ENCODE results near the gene HACL1. TPM values are rescaled to one million over a fixed set of nuclear protein-coding genes. Genes with fewer than 3 reads are reported as not detected.
A peak's percentile ranks its signal among the peaks of the same experiment; 100 is the strongest.

The HACL1 gene
- total RNA-seq, 1 experiment from 2014 or later = 20.5 TPM

DNA sequence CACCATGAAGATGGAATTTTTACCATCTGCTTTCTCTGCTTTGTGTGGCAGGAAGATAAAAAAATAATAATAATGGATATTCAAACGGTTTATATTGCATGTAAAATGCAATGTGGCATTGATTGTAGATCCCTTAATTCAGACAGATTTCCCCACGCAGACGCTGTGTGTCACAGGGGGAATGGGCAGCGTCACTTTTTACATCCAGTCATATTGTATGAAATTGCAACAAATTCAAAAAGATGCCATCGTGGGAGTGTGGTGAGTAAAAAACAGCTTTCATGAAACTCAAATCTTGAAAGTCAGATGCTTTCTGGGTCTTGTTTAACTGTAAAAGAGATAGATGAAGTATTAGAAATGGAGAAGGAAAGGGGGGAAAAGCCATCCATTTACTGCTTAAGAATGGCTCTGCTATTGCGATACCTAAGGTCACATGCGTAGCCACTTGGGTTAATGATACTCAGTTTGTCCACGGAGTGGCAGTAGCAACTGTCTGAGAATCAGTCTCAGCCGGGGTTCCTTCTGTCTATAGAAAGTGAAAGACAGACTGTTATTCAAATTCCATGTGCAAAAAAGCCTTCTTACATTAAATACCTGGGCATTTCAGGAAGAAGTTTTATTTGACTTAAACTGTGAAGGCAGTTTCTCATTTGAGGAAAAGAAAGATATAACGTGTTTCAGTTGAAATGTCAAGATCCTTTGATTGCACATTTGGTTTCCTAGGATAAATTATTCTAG, 28.7 kb upstream of the HACL1 start (continued):
- TF ChIP-seq CEBPB (IDR thresholded peaks at IDR 0.05; ENCODE audit: low read depth) = peak; percentile 56; the same call in 1 of the 2 replicates
- no peak for TF ChIP-seq EZH2 (IDR thresholded peaks at IDR 0.05)
- TF ChIP-seq SRF (IDR thresholded peaks at IDR 0.05; ENCODE audit: low read depth) = no peak
- TF ChIP-seq JUND (IDR thresholded peaks at IDR 0.05) = no peak
- TF ChIP-seq, protein P1, sequence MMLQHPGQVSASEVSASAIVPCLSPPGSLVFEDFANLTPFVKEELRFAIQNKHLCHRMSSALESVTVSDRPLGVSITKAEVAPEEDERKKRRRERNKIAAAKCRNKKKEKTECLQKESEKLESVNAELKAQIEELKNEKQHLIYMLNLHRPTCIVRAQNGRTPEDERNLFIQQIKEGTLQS (IDR thresholded peaks at IDR 0.05) = no peak
- no peak for TF ChIP-seq CBX3 (IDR thresholded peaks at IDR 0.05; ENCODE audit: low read depth)
- TF ChIP-seq, protein P2, sequence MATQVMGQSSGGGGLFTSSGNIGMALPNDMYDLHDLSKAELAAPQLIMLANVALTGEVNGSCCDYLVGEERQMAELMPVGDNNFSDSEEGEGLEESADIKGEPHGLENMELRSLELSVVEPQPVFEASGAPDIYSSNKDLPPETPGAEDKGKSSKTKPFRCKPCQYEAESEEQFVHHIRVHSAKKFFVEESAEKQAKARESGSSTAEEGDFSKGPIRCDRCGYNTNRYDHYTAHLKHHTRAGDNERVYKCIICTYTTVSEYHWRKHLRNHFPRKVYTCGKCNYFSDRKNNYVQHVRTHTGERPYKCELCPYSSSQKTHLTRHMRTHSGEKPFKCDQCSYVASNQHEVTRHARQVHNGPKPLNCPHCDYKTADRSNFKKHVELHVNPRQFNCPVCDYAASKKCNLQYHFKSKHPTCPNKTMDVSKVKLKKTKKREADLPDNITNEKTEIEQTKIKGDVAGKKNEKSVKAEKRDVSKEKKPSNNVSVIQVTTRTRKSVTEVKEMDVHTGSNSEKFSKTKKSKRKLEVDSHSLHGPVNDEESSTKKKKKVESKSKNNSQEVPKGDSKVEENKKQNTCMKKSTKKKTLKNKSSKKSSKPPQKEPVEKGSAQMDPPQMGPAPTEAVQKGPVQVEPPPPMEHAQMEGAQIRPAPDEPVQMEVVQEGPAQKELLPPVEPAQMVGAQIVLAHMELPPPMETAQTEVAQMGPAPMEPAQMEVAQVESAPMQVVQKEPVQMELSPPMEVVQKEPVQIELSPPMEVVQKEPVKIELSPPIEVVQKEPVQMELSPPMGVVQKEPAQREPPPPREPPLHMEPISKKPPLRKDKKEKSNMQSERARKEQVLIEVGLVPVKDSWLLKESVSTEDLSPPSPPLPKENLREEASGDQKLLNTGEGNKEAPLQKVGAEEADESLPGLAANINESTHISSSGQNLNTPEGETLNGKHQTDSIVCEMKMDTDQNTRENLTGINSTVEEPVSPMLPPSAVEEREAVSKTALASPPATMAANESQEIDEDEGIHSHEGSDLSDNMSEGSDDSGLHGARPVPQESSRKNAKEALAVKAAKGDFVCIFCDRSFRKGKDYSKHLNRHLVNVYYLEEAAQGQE (IDR thresholded peaks at IDR 0.05; ENCODE audit: low read depth) = no peak
- no peak for TF ChIP-seq TCF7L2 (IDR thresholded peaks at IDR 0.05; ENCODE audit: borderline replicate concordance, extremely low read depth, insufficient read depth, insufficient read length)
- TF ChIP-seq YY1 (IDR thresholded peaks at IDR 0.05; ENCODE audit: extremely low read depth, insufficient replicate concordance, low read depth, low read length) = no peak
- TF ChIP-seq SIN3A (IDR thresholded peaks at IDR 0.05; ENCODE audit: low read depth) = no peak
- no peak for TF ChIP-seq ZNF274 (IDR thresholded peaks at IDR 0.05; ENCODE audit: low read depth, low read length)
- TF ChIP-seq, protein P3, sequence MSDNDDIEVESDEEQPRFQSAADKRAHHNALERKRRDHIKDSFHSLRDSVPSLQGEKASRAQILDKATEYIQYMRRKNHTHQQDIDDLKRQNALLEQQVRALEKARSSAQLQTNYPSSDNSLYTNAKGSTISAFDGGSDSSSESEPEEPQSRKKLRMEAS (IDR thresholded peaks at IDR 0.05) = peak; percentile 49
- TF ChIP-seq EGR1 (IDR thresholded peaks at IDR 0.05; ENCODE audit: low read depth) = no peak
